Stimulated activated naive CD4-positive, alpha-beta T cell treated with Interleukin-2 at 50 U/mL for 16 hours (primary cell): Measurements from ENCODE around the gene CFAP221.

Experiments
- DNase-seq: peaks from one replicate; lab custom pipeline; 2025; lab: John Stamatoyannopoulos, UW

The CFAP221 gene

GRCh38 chr2:119680457-119681202 lies 136.4 kb downstream of the CFAP221 start:
- DNase-seq = no peak

- no peak for DNase-seq
Measured at GRCh38 chr2:119681203-119681867, 137.1 kb downstream of the CFAP221 start.

GRCh38 chr2:119681868-119682220 lies 137.6 kb downstream of the CFAP221 start:
- DNase-seq = no peak

- DNase-seq = no peak
Measured at GRCh38 chr2:119682578-119682977, 138.3 kb downstream of the CFAP221 start.

- DNase-seq = no peak
Measured at GRCh38 chr2:119683074-119683712, 138.9 kb downstream of the CFAP221 start.

GRCh38 chr2:119683713-119684443 lies 139.6 kb downstream of the CFAP221 start:
- DNase-seq = no peak

GRCh38 chr2:119684518-119684917 lies 140.3 kb downstream of the CFAP221 start:
- DNase-seq = no peak

GRCh38 chr2:119688616-119689015 lies 144.4 kb downstream of the CFAP221 start:
- no peak for DNase-seq

GRCh38 chr2:119689218-119689617 lies 145.0 kb downstream of the CFAP221 start:
- no peak for DNase-seq

- no peak for DNase-seq
Measured at GRCh38 chr2:119691189-119691588, 146.9 kb downstream of the CFAP221 start.

GRCh38 chr2:119691651-119692245 lies 147.5 kb downstream of the CFAP221 start:
- no peak for DNase-seq

GRCh38 chr2:119692310-119692709 lies 148.1 kb downstream of the CFAP221 start:
- DNase-seq = no peak

- DNase-seq = no peak
Measured at GRCh38 chr2:119692954-119693353, 148.7 kb downstream of the CFAP221 start.

- DNase-seq = no peak
Measured at GRCh38 chr2:119693567-119693966, 149.3 kb downstream of the CFAP221 start.

- DNase-seq = no peak
Measured at GRCh38 chr2:119693967-119694366, 149.7 kb downstream of the CFAP221 start.

- DNase-seq = no peak
Measured at GRCh38 chr2:119694470-119694844, 150.2 kb downstream of the CFAP221 start.

- no peak for DNase-seq
Measured at GRCh38 chr2:119694845-119695521, 150.7 kb downstream of the CFAP221 start.

- DNase-seq = no peak
Measured at GRCh38 chr2:119696005-119696404, 151.8 kb downstream of the CFAP221 start.

- no peak for DNase-seq
Measured at GRCh38 chr2:119696494-119697030, 152.3 kb downstream of the CFAP221 start.

GRCh38 chr2:119697290-119698020 lies 153.2 kb downstream of the CFAP221 start:
- DNase-seq = no peak

- no peak for DNase-seq
Measured at GRCh38 chr2:119698246-119698645, 154.0 kb downstream of the CFAP221 start.
